NT2/D1 (cell line): ENCODE measurements around the gene EDN1.

Source experiments
- DNase-seq: peaks from one replicate; pipeline ENCODE4 v3.0.0-alpha.2; 2011; ENCODE audit warnings: low read depth, low spot score
- H3K27me3 ChIP-seq: 2 replicates; pipeline ENCODE4 v1.6.0; 2011; ENCODE audit warnings: mild to moderate bottlenecking; ENCODE audit not compliant: insufficient read length, insufficient read depth
- H3K36me3 ChIP-seq: 2 replicates; pipeline ENCODE4 v1.6.1; 2011; ENCODE audit warnings: mild to moderate bottlenecking, low read length, mixed read lengths; ENCODE audit not compliant: insufficient read depth, insufficient read length
- H3K4me1 ChIP-seq: 2 replicates; pipeline ENCODE4 v1.5.1; 2011; ENCODE audit not compliant: insufficient read depth, insufficient read length
- H3K4me3 ChIP-seq: 2 replicates; pipeline ENCODE4 v1.5.1; 2011; ENCODE audit warnings: low read depth; ENCODE audit not compliant: insufficient read length
- H3K9ac ChIP-seq: 2 replicates; pipeline ENCODE4 v1.6.0; 2011; ENCODE audit warnings: low read depth; ENCODE audit not compliant: insufficient read length
- H3K9me3 ChIP-seq: 2 replicates; pipeline ENCODE4 v1.5.1; 2011; ENCODE audit warnings: mild to moderate bottlenecking, low read length; ENCODE audit not compliant: insufficient read depth
- SUZ12 ChIP-seq: IDR thresholded peaks from 2 replicates; pipeline ENCODE4 v1.6.1; 2011; ENCODE audit not compliant: insufficient read length, insufficient read depth; ENCODE audit errors: extremely low read depth
- YY1 ChIP-seq: IDR thresholded peaks from 2 replicates; pipeline ENCODE4 v1.6.1; 2011; ENCODE audit not compliant: insufficient read length, insufficient read depth
- ZNF274 ChIP-seq: IDR thresholded peaks from 2 replicates; pipeline ENCODE4 v1.6.1; 2011; ENCODE audit warnings: mild to moderate bottlenecking, low read depth, low read length

EDN1 gene

DNA sequence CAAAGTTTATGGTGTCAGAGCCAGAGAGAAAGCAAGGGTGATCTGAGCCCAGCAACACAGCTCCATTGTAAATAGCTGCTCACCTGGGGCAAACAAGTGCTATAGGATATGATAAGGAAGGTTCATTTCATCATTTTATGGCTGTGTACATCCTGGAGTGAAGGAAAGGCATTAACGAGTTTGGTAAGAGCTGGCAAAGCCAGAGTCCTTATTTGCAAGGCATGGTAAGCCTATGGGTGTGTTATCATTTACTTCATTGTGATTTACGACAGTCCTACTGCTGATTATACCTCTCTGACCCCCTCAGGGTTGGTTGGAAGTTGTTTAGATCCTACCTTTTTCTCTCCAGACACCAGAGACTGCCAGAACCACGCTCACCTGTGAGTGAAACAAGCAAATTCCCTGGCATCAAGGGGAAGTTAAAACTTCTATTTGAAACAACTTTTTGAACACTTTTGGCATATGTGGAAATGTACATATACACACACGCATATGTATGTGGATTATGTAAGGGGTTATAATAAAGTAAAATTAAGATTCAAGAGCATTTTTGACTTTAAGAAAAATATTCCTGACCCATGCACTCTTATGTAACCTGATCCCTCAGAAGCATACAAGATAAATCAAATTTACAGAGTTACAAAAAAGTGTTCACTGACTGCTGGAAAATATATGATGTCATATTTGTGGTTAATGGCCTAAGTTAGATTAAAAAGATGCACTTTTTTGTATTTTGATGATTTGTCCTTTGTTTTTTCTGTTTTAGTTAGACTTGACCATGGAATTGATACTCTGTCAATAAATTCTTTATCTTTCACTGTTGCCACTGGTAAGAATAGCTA is 40.4 kb upstream of the EDN1 start:
- Histone ChIP-seq H3K4me3 (no peak overlapping the region), H3K4me1 (no peaks in the 10 kb centered on the region), H3K9ac (no peak overlapping the region), H3K9me3 (no peaks in the 10 kb centered on the region), H3K36me3 (no peaks in the 10 kb centered on the region), H3K27me3 (no peaks in the 10 kb centered on the region)
- no peak for DNase-seq
- TF ChIP-seq ZNF274 (no peak), YY1 (no peak), SUZ12 (no peak)

DNA sequence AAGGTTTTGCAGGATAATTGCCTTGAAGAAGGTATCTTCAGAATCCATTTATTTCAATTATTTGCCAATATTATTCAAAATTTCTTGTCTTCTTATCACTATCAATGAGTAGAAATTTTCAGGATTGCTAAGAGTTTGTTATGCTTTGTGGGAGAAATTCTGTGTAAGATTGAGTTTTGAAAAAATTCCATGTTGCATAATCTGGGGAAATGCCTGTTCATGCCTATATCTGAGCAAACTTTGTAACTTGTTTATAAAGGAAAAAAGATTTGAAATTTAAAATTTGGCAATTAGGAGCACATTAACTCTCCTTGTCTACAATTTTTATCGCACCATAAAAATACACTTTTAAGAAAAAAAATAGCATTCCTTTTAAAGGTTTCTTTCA is 39.8 kb upstream of the EDN1 start:
- TF ChIP-seq SUZ12: no peak
- no peak for TF ChIP-seq ZNF274
- TF ChIP-seq YY1: no peak
- H3K4me1 ChIP-seq: no peaks in the 10 kb centered on the region
- no peak overlapping the region for H3K4me3 ChIP-seq
- no peaks in the 10 kb centered on the region for H3K36me3 ChIP-seq
- H3K9ac ChIP-seq: no peak overlapping the region
- no peaks in the 10 kb centered on the region for H3K9me3 ChIP-seq
- H3K27me3 ChIP-seq: no peaks in the 10 kb centered on the region
- DNase-seq: no peak

DNA sequence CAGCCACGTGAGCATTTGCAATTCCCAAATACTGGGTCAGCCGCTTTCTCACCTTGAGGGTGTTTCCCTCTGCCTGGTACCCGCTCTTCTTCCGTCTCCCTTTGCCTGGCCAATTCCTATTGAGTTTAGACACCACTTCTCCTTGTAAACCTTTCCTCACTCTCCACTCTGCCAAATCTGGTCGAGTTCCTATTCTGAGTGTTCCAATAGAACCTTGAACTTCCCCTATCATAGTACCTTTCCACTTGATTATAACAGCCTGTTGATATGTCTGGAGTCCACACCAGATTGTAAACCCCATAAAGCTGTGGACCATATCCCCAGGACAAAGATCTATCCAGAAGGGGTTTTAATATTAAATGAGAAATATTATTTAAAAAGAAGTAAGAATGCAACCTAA is 36.0 kb upstream of the EDN1 start:
- H3K27me3 ChIP-seq: no peaks in the 10 kb centered on the region
- H3K4me3 ChIP-seq: no peak overlapping the region
- H3K9ac ChIP-seq: no peak overlapping the region
- H3K4me1 ChIP-seq: no peaks in the 10 kb centered on the region
- no peak for DNase-seq
- H3K36me3 ChIP-seq: no peaks in the 10 kb centered on the region
- no peak for TF ChIP-seq YY1
- TF ChIP-seq ZNF274: no peak
- TF ChIP-seq SUZ12: no peak
- no peaks in the 10 kb centered on the region for H3K9me3 ChIP-seq

DNA sequence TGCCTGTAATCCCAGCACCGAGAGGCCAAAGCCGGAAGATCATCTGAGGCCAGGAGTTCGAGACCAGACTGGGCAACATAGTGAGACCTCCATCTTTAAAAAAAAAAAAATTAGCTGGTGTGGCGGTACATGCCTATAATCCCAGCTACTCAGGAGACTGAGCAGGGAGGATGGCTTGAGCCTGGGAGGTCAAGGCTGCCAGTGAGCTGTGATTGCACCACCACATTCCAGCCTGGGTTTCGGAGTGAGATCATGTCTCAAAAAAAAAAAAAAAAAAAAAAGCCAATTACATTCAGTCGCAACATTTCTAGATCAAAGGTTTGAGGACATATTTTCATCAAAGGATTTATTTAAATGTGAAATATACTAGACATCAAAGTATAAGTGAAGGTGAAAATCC is 32.0 kb upstream of the EDN1 start:
- Histone ChIP-seq H3K27me3 (no peaks in the 10 kb centered on the region), H3K36me3 (no peaks in the 10 kb centered on the region), H3K9me3 (no peaks in the 10 kb centered on the region), H3K4me3 (no peak overlapping the region), H3K4me1 (no peaks in the 10 kb centered on the region), H3K9ac (no peak overlapping the region)
- no peak for DNase-seq
- no peak for TF ChIP-seq ZNF274
- TF ChIP-seq SUZ12: no peak
- no peak for TF ChIP-seq YY1

DNA sequence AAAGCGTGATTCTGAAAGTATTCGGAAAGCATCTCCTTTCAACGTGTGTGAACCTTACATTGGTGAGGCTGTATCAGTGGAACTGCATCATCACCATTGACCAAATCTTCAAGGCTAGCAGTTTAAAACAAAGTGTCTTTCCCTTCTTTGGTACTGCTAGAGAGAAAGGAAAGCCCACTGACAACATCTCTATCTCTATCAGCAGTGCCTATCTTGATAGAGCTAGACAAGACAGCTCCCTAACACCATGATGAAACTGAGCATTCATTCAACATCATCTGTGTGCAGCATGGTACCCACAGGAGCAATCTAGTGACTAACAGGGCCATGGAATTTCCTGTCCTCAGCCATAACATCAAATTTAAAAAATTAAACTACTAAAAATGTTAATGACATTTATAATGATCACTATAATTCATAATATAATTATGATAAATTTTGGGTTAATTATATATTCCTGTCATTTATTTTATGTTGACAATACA is 31.5 kb upstream of the EDN1 start:
- DNase-seq: no peak
- no peaks in the 10 kb centered on the region for H3K27me3 ChIP-seq
- TF ChIP-seq SUZ12 (no peak), YY1 (no peak), ZNF274 (no peak)
- no peak overlapping the region for H3K4me3 ChIP-seq
- no peaks in the 10 kb centered on the region for H3K36me3 ChIP-seq
- no peaks in the 10 kb centered on the region for H3K9me3 ChIP-seq
- H3K4me1 ChIP-seq: no peaks in the 10 kb centered on the region
- H3K9ac ChIP-seq: no peak overlapping the region

DNA sequence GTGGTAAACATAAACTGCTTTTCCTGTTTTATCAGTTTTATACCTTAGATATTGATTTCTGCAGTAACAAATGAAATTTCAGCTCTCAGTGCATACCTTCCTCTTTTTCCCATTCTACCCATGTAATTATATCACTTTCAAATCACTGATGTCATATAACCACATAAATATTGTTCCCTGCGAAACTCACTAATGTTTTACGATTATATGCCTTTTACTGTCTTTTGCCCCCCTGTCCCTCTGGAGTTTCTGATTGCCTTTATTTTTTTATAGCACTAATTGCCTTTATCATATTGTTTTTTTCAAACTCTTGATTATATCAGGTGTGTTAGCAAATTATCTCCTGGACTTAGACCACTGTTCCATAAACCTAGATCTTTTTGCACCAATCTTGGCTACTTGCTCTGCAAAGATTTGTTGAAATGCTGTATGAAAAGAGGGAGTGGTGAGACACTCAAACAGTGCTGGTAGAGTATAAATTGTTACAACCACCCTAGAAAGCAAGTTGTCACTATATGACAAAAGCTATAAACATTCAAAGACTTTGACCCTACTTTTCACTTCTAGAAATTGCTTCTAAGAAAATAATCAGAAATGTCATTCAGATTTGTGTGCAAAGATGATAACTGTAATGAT is 29.6 kb upstream of the EDN1 start:
- H3K9ac ChIP-seq: no peak overlapping the region
- H3K27me3 ChIP-seq: no peaks in the 10 kb centered on the region
- DNase-seq: no peak
- H3K4me1 ChIP-seq: no peaks in the 10 kb centered on the region
- TF ChIP-seq SUZ12 (no peak), ZNF274 (no peak), YY1 (no peak)
- no peaks in the 10 kb centered on the region for H3K9me3 ChIP-seq
- no peaks in the 10 kb centered on the region for H3K36me3 ChIP-seq
- H3K4me3 ChIP-seq: no peak overlapping the region

DNA sequence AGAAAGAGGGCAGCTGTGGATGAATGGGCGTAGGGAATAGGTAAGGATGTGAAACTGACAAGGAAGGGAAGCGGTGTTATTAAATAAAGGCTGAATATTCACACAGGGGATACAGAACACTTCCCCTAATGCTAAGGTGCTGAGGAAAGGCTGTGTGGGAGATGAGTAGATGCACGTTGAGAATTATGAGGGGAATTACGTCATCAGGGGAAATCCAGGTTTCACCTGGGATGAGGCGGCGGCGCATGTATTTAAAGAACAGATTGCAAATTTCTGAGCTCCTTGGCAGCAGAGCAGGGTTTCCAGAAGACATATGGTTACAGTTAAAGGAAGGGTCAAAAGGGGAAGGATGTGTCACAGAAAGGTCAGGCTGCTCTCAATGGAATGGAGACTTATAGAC is 28.7 kb upstream of the EDN1 start:
- Histone ChIP-seq H3K9ac (no peak overlapping the region), H3K9me3 (no peaks in the 10 kb centered on the region), H3K27me3 (no peaks in the 10 kb centered on the region), H3K4me3 (no peak overlapping the region), H3K36me3 (no peaks in the 10 kb centered on the region), H3K4me1 (no peaks in the 10 kb centered on the region)
- TF ChIP-seq YY1: no peak
- no peak for TF ChIP-seq ZNF274
- TF ChIP-seq SUZ12: no peak
- DNase-seq: no peak
